PFSK-1 (cell line): ENCODE data around the gene RARB.

Experiments used
- FOXP2 ChIP-seq: optimal IDR thresholded peaks from 2 replicates; pipeline ENCODE3; 2011; ENCODE audit warnings: borderline replicate concordance, control low read depth, inconsistent platforms; ENCODE audit not compliant: insufficient read depth; ENCODE audit errors: extremely low read length, extremely low read depth
- POLR2AphosphoS5 ChIP-seq: IDR thresholded peaks from 2 replicates; pipeline ENCODE4 v1.6.1; 2012; ENCODE audit warnings: low read depth, mild to moderate bottlenecking, control low read depth, low read length, moderate library complexity
- REST ChIP-seq, 2 experiments: IDR thresholded peaks; 2 replicates each; pipeline versions ENCODE4 v1.6.1 to v1.8.0; 2011 to 2012; ENCODE audit warnings: low read depth in 2 of 2, low read length in 2 of 2, control low read depth in 1 of 2, inconsistent platforms in 1 of 2, mild to moderate bottlenecking in 1 of 2, moderate library complexity in 1 of 2; ENCODE audit not compliant: insufficient read depth in 1 of 2
- SIN3A ChIP-seq: IDR thresholded peaks from 2 replicates; pipeline ENCODE4 v1.6.1; 2012; ENCODE audit warnings: mild to moderate bottlenecking, low read length, moderate library complexity, borderline replicate concordance; ENCODE audit not compliant: insufficient read depth
- TAF1 ChIP-seq: IDR thresholded peaks from 2 replicates; pipeline ENCODE4 v1.6.1; 2012; ENCODE audit warnings: low read length, control low read depth, borderline replicate concordance; ENCODE audit not compliant: insufficient read depth

RARB gene

DNA sequence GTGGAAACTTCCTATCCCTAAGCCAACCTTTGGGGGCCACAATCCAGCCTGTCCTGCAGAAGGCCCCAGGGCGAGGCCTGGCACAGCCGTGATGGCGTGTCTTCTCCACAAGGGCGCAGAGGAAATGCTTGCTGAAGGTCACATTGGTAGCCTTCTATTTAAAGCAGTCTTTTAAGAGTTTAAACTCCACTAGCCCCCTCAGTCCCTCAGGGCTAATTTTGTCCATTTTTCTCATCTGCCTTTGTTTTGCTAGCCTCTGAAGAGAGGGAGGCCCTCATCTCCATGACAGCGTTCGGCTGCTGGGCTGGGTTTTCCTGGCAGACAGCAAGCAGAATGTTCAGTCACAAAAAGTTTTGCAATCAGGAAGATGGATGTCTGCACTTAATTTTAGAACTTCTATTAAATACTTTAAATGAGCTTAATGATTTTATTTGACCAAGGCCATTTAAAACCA lies 40.8 kb downstream of the RARB start:
- TF ChIP-seq SIN3A (no peak), FOXP2 (no peak), TAF1 (no peak), REST (IDR thresholded peaks at IDR 0.05; ENCODE audit: insufficient read depth in 1 of 2, low read depth in 2 of 2, low read length in 2 of 2) (no peak), POLR2AphosphoS5 (no peak)

DNA sequence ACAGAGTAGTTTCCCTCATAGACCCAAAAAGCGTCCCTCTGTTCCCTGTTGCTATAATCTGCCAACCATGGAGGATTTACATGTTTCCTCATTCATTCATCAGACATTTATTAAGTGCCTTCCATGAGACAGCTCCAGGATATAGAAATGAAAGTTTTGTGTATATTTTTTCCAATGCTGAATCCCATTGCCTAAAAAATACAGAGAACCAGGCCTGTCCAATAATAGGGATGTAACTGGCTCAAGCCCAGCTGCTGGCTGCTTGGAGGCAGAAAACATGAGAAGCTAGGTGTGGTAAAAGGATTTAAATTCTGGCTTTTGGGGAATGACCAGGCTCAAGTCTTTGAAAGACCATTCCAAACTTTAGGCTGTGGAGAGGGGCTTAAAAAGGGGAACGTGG lies 41.5 kb downstream of the RARB start:
- no peak for TF ChIP-seq TAF1
- TF ChIP-seq SIN3A, result no peak
- no peak for TF ChIP-seq POLR2AphosphoS5
- no peak for TF ChIP-seq REST (IDR thresholded peaks at IDR 0.05; ENCODE audit: insufficient read depth in 1 of 2, low read depth in 2 of 2, low read length in 2 of 2)
- TF ChIP-seq FOXP2, result no peak

GRCh38 chr3:25471081-25471768 lies 43.2 kb downstream of the RARB start:
- TF ChIP-seq REST (IDR thresholded peaks at IDR 0.05; ENCODE audit: insufficient read depth in 1 of 2, low read depth in 2 of 2, low read length in 2 of 2), result no peak
- TF ChIP-seq TAF1, result no peak
- no peak for TF ChIP-seq SIN3A
- no peak for TF ChIP-seq POLR2AphosphoS5

GRCh38 chr3:25472153-25472552 lies 44.1 kb downstream of the RARB start:
- no peak for TF ChIP-seq REST (IDR thresholded peaks at IDR 0.05; ENCODE audit: insufficient read depth in 1 of 2, low read depth in 2 of 2, low read length in 2 of 2)
- no peak for TF ChIP-seq TAF1
- TF ChIP-seq FOXP2, result no peak
- TF ChIP-seq POLR2AphosphoS5, result no peak
- no peak for TF ChIP-seq SIN3A

GRCh38 chr3:25472731-25473130 lies 44.7 kb downstream of the RARB start:
- TF ChIP-seq SIN3A (no peak), POLR2AphosphoS5 (no peak), FOXP2 (no peak), TAF1 (no peak), REST (IDR thresholded peaks at IDR 0.05; ENCODE audit: insufficient read depth in 1 of 2, low read depth in 2 of 2, low read length in 2 of 2) (no peak)
